Coronary artery (tissue), 2 donors: Measurements from ENCODE around the gene KLK3.
"Not testable (repeated sequence)": the region's sequence is repeated elsewhere in the genome, so short reads cannot be mapped to it uniquely, and the experiment has no call there.

Experiments
- DNase-seq: peaks from one replicate; pipeline ENCODE4 v3.0.0-alpha.2; 2017; ENCODE audit warnings: low spot score
- H3K27ac ChIP-seq, 2 donors: fragments of 200-600 bp; sonication (generic); one replicate each; pipeline ENCODE4 v1.5.1; 2016 to 2019
- H3K4me3 ChIP-seq: fragments of 200-600 bp; sonication (generic); 2 replicates; pipeline ENCODE4 v1.5.1; 2016; ENCODE audit warnings: mild to moderate bottlenecking, moderate library complexity
- CTCF ChIP-seq: fragments of 200-600 bp; sonication (generic); IDR thresholded peaks from one replicate; pipeline ENCODE4 v1.5.1; 2019; ENCODE audit warnings: antibody characterized with exemption

The KLK3 gene

GRCh38 chr19:50891253-50891625 is 36.5 kb downstream of the KLK3 start:
- no peak overlapping the region for H3K27ac ChIP-seq
- no peak for TF ChIP-seq CTCF
- no peak for DNase-seq
- no peak overlapping the region for H3K4me3 ChIP-seq

- TF ChIP-seq CTCF: no peak
- Histone ChIP-seq H3K4me3 (no peak overlapping the region), H3K27ac (no peak overlapping the region)
- DNase-seq: no peak
Observed at GRCh38 chr19:50893047-50893736, 38.5 kb downstream of the KLK3 start.

GRCh38 chr19:50894478-50895356 is 40.0 kb downstream of the KLK3 start:
- Histone ChIP-seq H3K4me3 (no peak overlapping the region), H3K27ac (no peak overlapping the region)
- TF ChIP-seq CTCF: no peak
- no peak for DNase-seq

- not testable (repeated sequence) for H3K27ac ChIP-seq, DNase-seq
Observed at GRCh38 chr19:50896089-50896590, 41.4 kb downstream of the KLK3 start.

GRCh38 chr19:50896591-50897190 is 42.0 kb downstream of the KLK3 start:
- TF ChIP-seq CTCF: no peak
- no peak for DNase-seq
- H3K4me3 ChIP-seq: no peak overlapping the region
- H3K27ac ChIP-seq: no peak overlapping the region

More at GRCh38 chr19:50896089-50896590, 41.4 kb downstream of the KLK3 start:
- H3K4me3 ChIP-seq: not testable (repeated sequence)

- Histone ChIP-seq H3K4me3 (no peak overlapping the region), H3K27ac (no peak overlapping the region)
- no peak for DNase-seq
- no peak for TF ChIP-seq CTCF
Observed at GRCh38 chr19:50897191-50897607, 42.5 kb downstream of the KLK3 start.

GRCh38 chr19:50897612-50898011 is 42.9 kb downstream of the KLK3 start:
- no peak overlapping the region for H3K4me3 ChIP-seq
- TF ChIP-seq CTCF: no peak
- H3K27ac ChIP-seq: no peak overlapping the region
- DNase-seq: no peak
